ENCODE measurements around the gene SMIM15. TPM values are rescaled to one million over a fixed set of nuclear protein-coding genes. Genes with fewer than 3 reads are reported as not detected.

SMIM15 gene
- total and polyA plus RNA-seq, 2 donors (not counting 3 experiments of a cell fraction or from before 2014, with no cell fraction given): 18.4 to 48.8 TPM

GRCh38 chr5:61141801-61142200 is 20.5 kb downstream of the SMIM15 start:
- no peak overlapping the region for H3K9ac ChIP-seq (replicated peaks; ENCODE audit: extremely low read depth, insufficient read depth, low read length)
- H3K9me3 ChIP-seq (replicated peaks; ENCODE audit: control insufficient read depth, insufficient read depth, low read length): no peaks in the 10 kb centered on the region
- H3K4me3 ChIP-seq (replicated peaks in 1 of 3; ENCODE audit: insufficient read depth in 1 of 3, low read depth in 1 of 3, low read length in 3 of 3): no peak overlapping the region
- dilution Hi-C loops (cut with MboI; ENCODE audit: extremely low pct_ligation_motif_present, low sequenced_read_pairs): no loop called here
- no peaks in the 10 kb centered on the region for H3K4me1 ChIP-seq (ENCODE audit: control insufficient read depth, extremely low read depth, insufficient read depth, low read length)
- H3K4me2 ChIP-seq (ENCODE audit: insufficient read depth, low read length): no peak overlapping the region
- H3K27ac ChIP-seq (ENCODE audit: insufficient read depth, low read depth, low read length): no peak overlapping the region
- no peaks in the 10 kb centered on the region for H3K9me1 ChIP-seq (replicated peaks; ENCODE audit: control insufficient read depth, extremely low read depth, insufficient read depth, low read length)
- no peaks in the 10 kb centered on the region for H3K36me3 ChIP-seq (ENCODE audit: control insufficient read depth in 2 of 2, extremely low read depth in 1 of 2, insufficient read depth in 2 of 2, low read length in 2 of 2)
- DNase-seq (ENCODE audit: low read depth, low spot score) (no peak), FAIRE-seq (no peak)
- intact Hi-C loops (cut with micrococcal nuclease): no loop called here
- H2AFZ ChIP-seq (ENCODE audit: low read depth, low read length): no peak overlapping the region
- TF ChIP-seq FOS (IDR thresholded peaks at IDR 0.05; ENCODE audit: borderline replicate concordance, insufficient read depth, low read length) (no peak), MYC (IDR thresholded peaks at IDR 0.05; ENCODE audit: low read depth, low read length) (no peak), CTCF (IDR thresholded peaks at IDR 0.05; ENCODE audit: extremely low read depth in 1 of 2, insufficient read depth in 1 of 2, low read depth in 1 of 2, low read length in 2 of 2) (no peak), POLR2AphosphoS5 (IDR thresholded peaks at IDR 0.05; ENCODE audit: insufficient read depth, low read depth, low read length) (no peak), EZH2 (IDR thresholded peaks at IDR 0.05; ENCODE audit: borderline replicate concordance, low read depth, low read length, severe bottlenecking) (no peak), JUN (IDR thresholded peaks at IDR 0.05; ENCODE audit: borderline replicate concordance, insufficient read depth, insufficient read length, low read depth) (no peak), POLR2A (IDR thresholded peaks at IDR 0.05; ENCODE audit: low read depth, low read length) (no peak), GATA2 (IDR thresholded peaks at IDR 0.05; ENCODE audit: insufficient read depth, insufficient read length, low read depth, low read length) (no peak), MAX (IDR thresholded peaks at IDR 0.05; ENCODE audit: insufficient read depth, insufficient read length) (no peak)
- no peaks in the 10 kb centered on the region for H4K20me1 ChIP-seq (replicated peaks; ENCODE audit: control insufficient read depth, extremely low read depth, insufficient read depth, low read length)
- CTCF ChIA-PET: interaction anchor here (1.3 kb wide), 1 partner anchor 17 kb away, joined by 5 read pairs; no protein-coding TSS in a partner anchor
- BruUV-seq (replicated peaks): no TSS peak
- no peaks in the 10 kb centered on the region for H3K79me2 ChIP-seq (ENCODE audit: control insufficient read depth, insufficient read depth, low read length)
- no peaks in the 10 kb centered on the region for H3K27me3 ChIP-seq (ENCODE audit: control insufficient read depth in 2 of 2, insufficient read depth in 2 of 2, low read length in 2 of 2)
- POLR2A ChIA-PET: no interaction called here
